SJSA1 (cell line): ENCODE data around the gene HAUS6. TPM values are rescaled to one million over a fixed set of nuclear protein-coding genes. Genes with fewer than 3 reads are reported as not detected.
"Not testable (repeated sequence)": the region's sequence is repeated elsewhere in the genome, so short reads cannot be mapped to it uniquely, and the experiment has no call there.

Experiments used
- DNase-seq, 2 experiments: peaks; one replicate each; pipeline ENCODE4 v3.0.0-alpha.2; 2015 to 2020; ENCODE audit warnings: low spot score in 2 of 2, low read depth in 1 of 2
- H3K27ac ChIP-seq: fragments of 250-450 bp; sonication (Bioruptor Pico); 2 replicates; pipeline ENCODE4 v1.5.1; 2020; ENCODE audit warnings: mild to moderate bottlenecking, moderate library complexity
- H3K27me3 ChIP-seq: fragments of 250-450 bp; sonication (Bioruptor Pico); replicated peaks from 2 replicates; pipeline ENCODE4 v1.5.1; 2020; ENCODE audit warnings: mild to moderate bottlenecking, moderate library complexity
- H3K36me3 ChIP-seq: fragments of 250-450 bp; sonication (Bioruptor Pico); 2 replicates; pipeline ENCODE4 v1.5.1; 2020; ENCODE audit warnings: mild to moderate bottlenecking
- H3K4me1 ChIP-seq: fragments of 250-450 bp; sonication (Bioruptor Pico); replicated peaks from 2 replicates; pipeline ENCODE4 v1.6.1; 2021; ENCODE audit warnings: mild to moderate bottlenecking
- H3K4me3 ChIP-seq: fragments of 250-450 bp; sonication (Bioruptor Pico); 2 replicates; pipeline ENCODE4 v1.5.1; 2020; ENCODE audit warnings: mild to moderate bottlenecking
- H3K9me3 ChIP-seq: fragments of 250-450 bp; sonication (Bioruptor Pico); replicated peaks from 2 replicates; pipeline ENCODE4 v1.5.1; 2020; ENCODE audit warnings: mild to moderate bottlenecking
- total RNA-seq: library from RNA; depleted of rRNA; stranded (reverse); fragments of >200 nt; shearing (Covaris generic); gene quantifications from 2 replicates; pipeline ENCODE4 v1.2.3, GENCODE V29; 2014

Gene HAUS6
- total RNA-seq, 1 experiment from 2014 or later, result 13.5 TPM

GRCh38 chr9:19104515-19105282 is 2.0 kb upstream of the HAUS6 start:
- H3K27ac ChIP-seq, result no peak overlapping the region
- H3K36me3 ChIP-seq, result no peaks in the 10 kb centered on the region
- no peaks in the 10 kb centered on the region for H3K27me3 ChIP-seq
- H3K4me1 ChIP-seq, result peaks cover 3% of the 10 kb centered on the region; the same call in 1 of the 2 replicates
- H3K4me3 ChIP-seq, result no peak overlapping the region
- no peaks in the 10 kb centered on the region for H3K9me3 ChIP-seq
- DNase-seq, result no peak

GRCh38 chr9:19102181-19102630 is 498 bp downstream of the HAUS6 start:
- Histone ChIP-seq H3K36me3 (no peaks in the 10 kb centered on the region), H3K4me3 (peak overlapping the region; percentile 53), H3K9me3 (no peaks in the 10 kb centered on the region), H3K4me1 (peaks cover 3% of the 10 kb centered on the region; the same call in 1 of the 2 replicates), H3K27ac (peak overlapping the region; percentile 37), H3K27me3 (no peaks in the 10 kb centered on the region)
- DNase-seq, result peak in 1 of 2 experiments; percentile 17

DNA sequence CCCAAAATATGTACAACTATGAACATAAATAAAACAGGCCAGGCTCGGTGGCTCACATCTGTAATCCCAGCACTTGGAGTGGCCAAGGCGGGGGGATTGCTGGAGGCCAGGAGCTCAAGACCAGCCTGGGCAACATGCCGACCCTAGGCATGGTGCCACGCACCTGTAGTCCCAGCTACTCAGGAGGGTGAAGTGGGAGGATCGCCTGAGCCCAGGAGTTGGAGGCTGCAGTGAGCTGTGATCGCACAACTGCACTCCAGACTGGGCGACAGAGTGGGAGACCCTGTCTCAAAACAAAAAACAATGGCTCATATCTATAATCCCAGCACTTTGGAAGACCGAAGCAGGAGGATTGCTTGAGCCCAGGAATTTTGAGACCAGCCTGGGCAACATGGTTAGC is 1.5 kb downstream of the HAUS6 start:
- no peak for DNase-seq
- no peaks in the 10 kb centered on the region for H3K9me3 ChIP-seq
- H3K4me3 ChIP-seq, result no peak overlapping the region
- H3K36me3 ChIP-seq, result no peaks in the 10 kb centered on the region
- H3K27ac ChIP-seq, result no peak overlapping the region
- H3K4me1 ChIP-seq, result peaks cover 3% of the 10 kb centered on the region; the same call in 1 of the 2 replicates
- no peaks in the 10 kb centered on the region for H3K27me3 ChIP-seq

DNA sequence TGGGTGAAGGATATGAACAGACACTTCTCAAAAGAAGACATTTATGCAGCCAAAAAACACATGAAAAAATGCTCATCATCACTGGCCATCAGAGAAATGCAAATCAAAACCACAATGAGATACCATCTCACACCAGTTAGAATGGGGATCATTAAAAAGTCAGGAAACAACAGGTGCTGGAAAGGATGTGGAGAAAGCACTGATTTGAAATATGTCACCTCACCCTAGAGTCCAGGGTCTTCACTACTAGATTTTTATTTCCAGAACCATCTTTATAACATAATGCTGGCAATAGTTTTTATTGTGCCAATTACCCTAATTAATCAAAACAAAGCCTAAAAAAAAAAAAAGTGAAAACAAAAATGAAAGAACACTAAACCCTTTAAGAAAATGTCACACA is 5.3 kb downstream of the HAUS6 start:
- H3K27me3 ChIP-seq, H3K36me3 ChIP-seq, H3K4me1 ChIP-seq, H3K4me3 ChIP-seq, H3K27ac ChIP-seq, H3K9me3 ChIP-seq, DNase-seq: not testable (repeated sequence)

GRCh38 chr9:19087106-19088000 is 15.4 kb downstream of the HAUS6 start:
- no peaks in the 10 kb centered on the region for H3K4me1 ChIP-seq
- no peaks in the 10 kb centered on the region for H3K27me3 ChIP-seq
- no peak for DNase-seq
- peaks cover 3% of the 10 kb centered on the region; the same call in 1 of the 2 replicates for H3K36me3 ChIP-seq
- no peak overlapping the region for H3K27ac ChIP-seq
- no peak overlapping the region for H3K4me3 ChIP-seq
- no peaks in the 10 kb centered on the region for H3K9me3 ChIP-seq

DNA sequence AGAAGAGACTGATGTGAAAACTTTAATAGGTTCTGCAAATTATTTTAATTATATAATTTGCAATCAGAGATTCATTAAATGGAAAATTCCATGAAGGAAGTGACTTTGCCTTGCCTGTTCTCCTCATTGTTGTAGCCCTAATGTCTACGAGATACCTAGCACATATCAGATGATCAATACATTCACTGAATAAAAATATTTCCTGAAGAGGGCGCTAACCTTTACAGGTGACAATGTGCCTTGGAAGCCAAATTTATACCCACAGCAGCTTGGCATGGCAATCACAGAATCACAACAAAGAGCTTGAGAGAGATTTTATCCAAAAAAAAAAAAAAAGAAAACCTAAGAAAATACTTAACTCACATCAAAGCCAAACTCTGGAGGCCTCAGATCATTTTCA is 17.4 kb downstream of the HAUS6 start:
- no peak overlapping the region for H3K27ac ChIP-seq
- H3K27me3 ChIP-seq, result no peaks in the 10 kb centered on the region
- H3K4me1 ChIP-seq, result no peaks in the 10 kb centered on the region
- no peak for DNase-seq
- no peaks in the 10 kb centered on the region for H3K9me3 ChIP-seq
- 0 out of 2 replicates have a peak, but pooled peaks cover 3% of the 10 kb centered on the region for H3K36me3 ChIP-seq
- H3K4me3 ChIP-seq, result no peak overlapping the region

GRCh38 chr9:19074836-19075235 is 27.9 kb downstream of the HAUS6 start:
- Histone ChIP-seq H3K4me1 (peaks cover 6% of the 10 kb centered on the region; the same call in 1 of the 2 replicates), H3K4me3 (no peak overlapping the region), H3K27me3 (no peaks in the 10 kb centered on the region), H3K36me3 (peaks cover 11% of the 10 kb centered on the region), H3K9me3 (no peaks in the 10 kb centered on the region), H3K27ac (no peak overlapping the region)
- peak in 1 of 2 experiments; percentile 6 for DNase-seq

DNA sequence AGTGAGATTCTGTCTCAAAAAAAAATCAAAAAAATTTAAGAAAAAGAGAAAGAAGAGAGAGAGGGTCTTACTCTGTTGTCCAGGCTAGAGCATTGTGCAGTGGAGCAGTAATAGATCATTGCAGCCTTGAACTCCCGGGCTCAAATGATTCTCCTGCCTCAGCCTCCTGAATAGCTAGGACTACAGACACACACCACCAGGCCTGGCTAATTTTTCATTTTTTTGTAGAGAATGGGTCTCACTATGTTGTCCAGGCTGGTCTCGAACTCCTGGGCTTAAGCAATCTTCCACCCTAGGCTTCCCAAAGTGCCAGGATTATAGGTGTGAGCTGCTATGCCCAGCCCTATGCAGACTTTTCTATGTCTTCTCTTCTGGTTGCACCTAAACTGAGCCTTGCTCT is 28.5 kb downstream of the HAUS6 start:
- Histone ChIP-seq H3K27me3 (no peaks in the 10 kb centered on the region), H3K4me3 (no peak overlapping the region), H3K4me1 (peaks cover 6% of the 10 kb centered on the region; the same call in 1 of the 2 replicates), H3K27ac (no peak overlapping the region), H3K36me3 (peaks cover 11% of the 10 kb centered on the region), H3K9me3 (no peaks in the 10 kb centered on the region)
- no peak for DNase-seq

GRCh38 chr9:19057033-19057432 is 45.7 kb downstream of the HAUS6 start:
- no peak for DNase-seq
- Histone ChIP-seq H3K4me1 (no peaks in the 10 kb centered on the region), H3K36me3 (peaks cover 10% of the 10 kb centered on the region), H3K4me3 (no peak overlapping the region), H3K27me3 (no peaks in the 10 kb centered on the region), H3K9me3 (no peaks in the 10 kb centered on the region), H3K27ac (no peak overlapping the region)

GRCh38 chr9:19050637-19051591 is 51.8 kb downstream of the HAUS6 start:
- Histone ChIP-seq H3K27ac (no peak overlapping the region), H3K4me3 (no peak overlapping the region), H3K4me1 (no peaks in the 10 kb centered on the region; the same call in 1 of the 2 replicates), H3K27me3 (no peaks in the 10 kb centered on the region), H3K9me3 (0 out of 2 replicates have a peak, but pooled peaks cover 3% of the 10 kb centered on the region), H3K36me3 (peaks cover 6% of the 10 kb centered on the region; the same call in 1 of the 2 replicates)
- DNase-seq, result no peak

DNA sequence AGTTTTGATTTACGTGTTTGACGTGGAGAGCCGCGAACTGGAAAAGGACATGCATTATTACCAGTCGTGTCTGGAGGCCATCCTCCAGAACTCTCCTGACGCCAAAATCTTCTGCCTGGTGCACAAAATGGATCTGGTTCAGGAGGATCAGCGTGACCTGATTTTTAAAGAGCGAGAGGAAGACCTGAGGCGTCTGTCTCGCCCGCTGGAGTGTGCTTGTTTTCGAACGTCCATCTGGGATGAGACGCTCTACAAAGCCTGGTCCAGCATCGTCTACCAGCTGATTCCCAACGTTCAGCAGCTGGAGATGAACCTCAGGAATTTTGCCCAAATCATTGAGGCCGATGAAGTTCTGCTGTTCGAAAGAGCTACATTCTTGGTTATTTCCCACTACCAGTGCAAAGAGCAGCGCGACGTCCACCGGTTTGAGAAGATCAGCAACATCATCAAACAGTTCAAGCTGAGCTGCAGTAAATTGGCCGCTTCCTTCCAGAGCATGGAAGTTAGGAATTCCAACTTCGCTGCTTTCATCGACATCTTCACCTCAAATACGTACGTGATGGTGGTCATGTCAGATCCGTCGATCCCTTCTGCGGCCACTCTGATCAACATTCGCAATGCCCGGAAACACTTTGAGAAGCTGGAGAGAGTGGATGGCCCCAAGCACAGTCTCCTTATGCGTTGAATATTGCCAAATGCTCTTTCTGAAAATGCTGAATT is 52.6 kb downstream of the HAUS6 start:
- no peak for DNase-seq
- Histone ChIP-seq H3K4me1 (no peaks in the 10 kb centered on the region; the same call in 1 of the 2 replicates), H3K9me3 (0 out of 2 replicates have a peak, but pooled peaks cover 3% of the 10 kb centered on the region), H3K27ac (no peak overlapping the region), H3K27me3 (no peaks in the 10 kb centered on the region), H3K36me3 (peaks cover 6% of the 10 kb centered on the region; the same call in 1 of the 2 replicates), H3K4me3 (peak overlapping the region; percentile 52)
